ENCODE results near the gene CCDC102A.
"Not testable (repeated sequence)": the region's sequence is repeated elsewhere in the genome, so short reads cannot be mapped to it uniquely, and the experiment has no call there.

The CCDC102A gene

DNA sequence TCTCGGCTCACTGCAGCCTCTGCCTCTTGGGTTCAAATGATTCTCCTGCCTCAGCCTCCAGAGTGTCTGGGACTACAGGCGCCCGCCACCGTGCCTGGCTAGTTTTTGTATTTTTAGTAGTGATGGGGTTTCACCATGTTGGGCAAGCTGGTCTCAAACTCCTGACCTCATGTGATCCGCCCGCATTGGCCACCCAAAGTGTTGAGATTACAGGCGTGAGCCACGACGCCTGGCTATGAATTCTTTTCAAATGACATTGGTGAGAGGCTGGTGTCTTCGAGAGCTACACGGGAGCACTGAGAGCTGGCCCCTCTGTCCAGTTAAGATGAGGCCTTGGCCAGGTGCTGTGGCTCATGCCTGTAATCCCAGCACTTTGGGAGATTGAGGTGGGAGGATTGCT, 36.4 kb downstream of the CCDC102A start:
- not testable (repeated sequence) for DNase-seq

DNA sequence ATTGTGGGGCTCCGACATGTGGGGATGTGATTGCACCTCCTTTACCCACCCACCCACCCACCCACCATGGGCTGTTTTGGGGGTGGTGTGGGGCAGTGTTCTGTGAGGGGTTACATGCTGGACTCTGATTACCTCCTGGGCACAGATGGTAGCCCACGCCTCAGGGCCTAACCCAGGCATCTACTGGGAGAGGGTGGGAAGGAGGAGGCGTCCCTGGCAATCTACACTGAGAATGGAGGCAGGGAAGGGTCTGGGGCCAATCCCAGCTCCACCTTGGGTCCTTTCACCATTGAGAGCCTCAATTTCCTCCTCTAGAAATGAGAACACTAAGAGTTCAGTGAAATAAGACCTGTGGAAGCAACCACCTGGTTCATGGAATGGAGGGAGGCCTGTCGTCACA, 38.3 kb downstream of the CCDC102A start:
- no peak for DNase-seq

DNA sequence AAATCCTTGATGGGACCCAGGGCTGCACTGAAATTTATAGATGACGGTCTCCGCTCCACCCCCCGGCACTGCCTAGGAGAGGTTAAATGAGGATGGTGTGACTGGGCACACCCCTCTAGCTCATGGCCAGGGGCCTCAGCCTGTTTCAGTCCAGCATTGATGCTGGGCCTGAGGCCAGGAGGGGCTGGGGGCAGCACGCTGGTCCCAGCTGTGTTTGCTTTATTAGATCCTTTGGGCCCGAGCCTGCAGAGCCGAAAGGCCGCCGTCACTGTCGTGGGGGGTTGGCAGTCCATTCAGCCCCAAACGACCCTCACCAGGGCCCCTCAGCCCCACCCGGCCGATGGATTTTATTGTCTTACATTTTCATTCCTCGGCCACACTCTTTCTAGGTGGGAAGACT, 39.2 kb downstream of the CCDC102A start:
- no peak for DNase-seq

DNA sequence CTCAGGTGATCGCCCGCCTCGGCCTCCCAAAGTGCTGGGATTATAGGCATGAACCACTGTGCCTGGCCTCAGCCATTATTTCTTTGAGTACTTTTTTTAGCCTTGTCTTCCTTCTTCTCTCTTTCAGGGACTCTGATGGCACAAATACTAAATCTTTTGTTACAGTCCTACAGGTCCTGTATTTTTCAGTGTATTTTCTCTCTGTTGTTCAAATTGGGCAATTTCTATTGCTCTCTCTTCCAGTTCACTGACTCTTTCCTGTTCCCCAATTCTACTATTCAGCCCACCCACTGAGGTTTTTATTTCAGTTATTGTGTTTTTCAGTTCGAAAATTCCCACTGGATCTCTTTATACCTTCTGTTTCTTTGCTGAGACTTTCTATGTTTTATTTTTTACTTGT, 42.6 kb downstream of the CCDC102A start:
- no peak for DNase-seq

- DNase-seq, result no peak
Measured at GRCh38 chr16:57489229-57489628, 47.1 kb downstream of the CCDC102A start.

- DNase-seq, result no peak
Measured at GRCh38 chr16:57486858-57487834, 49.2 kb downstream of the CCDC102A start.

DNA sequence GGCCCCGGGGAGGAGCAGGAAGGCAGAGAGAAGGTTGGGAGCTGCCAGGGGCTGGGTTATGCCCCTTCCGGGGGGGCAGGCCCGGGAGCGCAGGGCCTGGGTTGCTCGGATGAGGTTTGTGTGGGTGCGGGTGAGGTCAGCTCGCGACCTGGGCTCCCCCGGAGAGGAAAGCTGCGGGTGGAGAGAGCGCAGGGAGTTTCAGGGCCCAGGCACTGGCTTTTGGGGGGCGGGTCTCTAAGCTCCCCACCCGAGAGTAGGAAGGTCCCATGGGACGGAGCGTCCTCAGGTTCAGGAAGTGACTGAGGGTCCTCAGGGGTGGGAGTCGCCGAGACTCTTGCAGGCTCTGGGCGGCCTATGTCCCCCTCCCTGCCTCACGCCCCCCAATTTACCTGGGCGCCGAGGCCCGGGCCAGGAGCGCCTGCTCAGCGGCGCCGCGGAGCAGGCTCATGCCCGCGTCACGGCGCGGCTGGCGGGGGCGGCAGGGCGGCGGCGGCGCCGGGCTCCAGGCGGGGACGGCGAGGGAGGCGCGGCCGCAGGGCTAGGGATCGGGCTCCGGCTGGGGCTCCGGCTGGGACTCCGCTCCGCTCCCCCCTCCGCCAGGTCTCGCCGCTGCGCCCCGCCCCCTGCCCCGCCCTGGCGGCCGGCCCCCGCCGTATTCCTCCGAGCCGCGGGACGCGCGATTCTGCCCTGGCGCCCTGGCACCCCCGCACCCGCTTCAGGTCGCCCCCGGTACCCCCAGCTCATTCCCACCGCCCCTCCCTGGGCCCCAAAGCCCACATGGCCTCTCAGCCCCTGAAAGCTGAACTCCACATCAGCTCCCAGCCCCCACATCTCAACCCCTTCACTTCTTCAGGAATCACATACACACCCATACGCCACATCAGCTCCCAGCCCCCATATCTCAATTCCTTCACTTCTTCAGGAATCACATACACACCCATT, 50.2 kb downstream of the CCDC102A start, which contains the start of gene DOK4:
DOK4 (minus strand) TSS at position 578 of the 942 bp plus-strand sequence. CDS start 6,986 bp downstream, outside the sequence.
- peak; percentile 53 for DNase-seq

GRCh38 chr16:57485091-57485915, 51.1 kb downstream of the CCDC102A start:
- no peak for DNase-seq

GRCh38 chr16:57484515-57485005, 51.8 kb downstream of the CCDC102A start:
- DNase-seq, result no peak

GRCh38 chr16:57483725-57484514, 52.5 kb downstream of the CCDC102A start:
- DNase-seq, result no peak

GRCh38 chr16:57482845-57483545, 53.4 kb downstream of the CCDC102A start:
- no peak for DNase-seq

DNA sequence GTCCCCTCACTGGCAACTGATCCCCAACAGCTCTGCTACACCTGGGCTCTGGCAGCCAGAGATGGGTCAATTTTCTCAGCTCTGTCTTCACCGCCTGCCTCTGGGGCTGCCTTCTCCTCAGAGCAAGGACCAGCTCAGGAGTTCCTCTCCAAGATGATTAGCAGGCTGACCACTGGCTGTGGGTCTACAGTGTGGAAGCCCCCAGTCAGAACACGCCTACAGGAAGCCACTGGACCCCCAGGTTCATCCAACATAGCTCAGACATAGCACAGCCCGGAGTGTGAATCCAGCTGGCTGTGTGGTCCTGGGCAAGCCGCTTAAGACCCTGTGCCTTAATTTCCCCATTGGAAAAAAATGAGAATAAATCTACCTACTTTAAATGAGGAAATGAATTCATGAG, 55.0 kb downstream of the CCDC102A start:
- no peak for DNase-seq

- DNase-seq, result no peak
Measured at GRCh38 chr16:57480754-57481230, 55.6 kb downstream of the CCDC102A start.

- DNase-seq, result no peak
Measured at GRCh38 chr16:57479976-57480753, 56.2 kb downstream of the CCDC102A start.

DNA sequence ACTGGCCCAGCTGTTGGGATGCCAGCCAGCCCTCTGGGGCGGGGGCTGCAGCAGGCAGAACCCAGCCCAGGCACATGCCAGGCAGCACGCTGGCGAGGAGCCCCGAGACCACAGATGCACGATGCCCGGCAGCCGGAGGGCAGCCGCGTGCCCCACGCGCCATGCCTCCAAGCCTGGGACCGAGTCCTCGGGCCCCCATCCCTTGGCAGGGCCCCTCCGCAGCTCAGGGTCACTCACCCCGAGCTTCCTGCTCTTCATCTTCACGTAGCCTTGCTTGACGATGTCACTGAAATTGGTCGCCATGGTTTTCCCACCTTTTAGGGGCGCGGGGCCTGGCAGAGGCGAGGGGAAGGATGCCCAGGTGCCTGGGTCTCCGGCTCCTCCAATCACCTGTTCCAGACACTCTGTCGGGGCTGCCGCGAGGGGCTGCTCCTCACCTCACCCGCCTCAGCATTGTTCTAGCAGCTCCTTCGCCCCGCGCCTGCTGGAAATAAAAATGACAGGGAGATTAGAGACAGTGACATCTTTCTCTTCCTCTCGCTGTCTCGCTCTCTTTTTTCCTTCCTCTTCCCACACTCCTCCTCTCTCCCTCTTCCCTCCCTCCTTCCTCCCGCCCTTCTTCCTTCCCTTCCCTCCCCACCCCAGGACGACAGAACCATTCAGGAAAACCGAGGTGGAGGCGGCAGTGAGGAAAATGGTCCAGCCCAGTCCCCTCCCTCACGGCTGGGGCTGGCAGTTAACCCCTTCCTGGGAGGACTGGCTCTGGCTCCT, 57.0 kb downstream of the CCDC102A start:
- peak; percentile 11 for DNase-seq

DNA sequence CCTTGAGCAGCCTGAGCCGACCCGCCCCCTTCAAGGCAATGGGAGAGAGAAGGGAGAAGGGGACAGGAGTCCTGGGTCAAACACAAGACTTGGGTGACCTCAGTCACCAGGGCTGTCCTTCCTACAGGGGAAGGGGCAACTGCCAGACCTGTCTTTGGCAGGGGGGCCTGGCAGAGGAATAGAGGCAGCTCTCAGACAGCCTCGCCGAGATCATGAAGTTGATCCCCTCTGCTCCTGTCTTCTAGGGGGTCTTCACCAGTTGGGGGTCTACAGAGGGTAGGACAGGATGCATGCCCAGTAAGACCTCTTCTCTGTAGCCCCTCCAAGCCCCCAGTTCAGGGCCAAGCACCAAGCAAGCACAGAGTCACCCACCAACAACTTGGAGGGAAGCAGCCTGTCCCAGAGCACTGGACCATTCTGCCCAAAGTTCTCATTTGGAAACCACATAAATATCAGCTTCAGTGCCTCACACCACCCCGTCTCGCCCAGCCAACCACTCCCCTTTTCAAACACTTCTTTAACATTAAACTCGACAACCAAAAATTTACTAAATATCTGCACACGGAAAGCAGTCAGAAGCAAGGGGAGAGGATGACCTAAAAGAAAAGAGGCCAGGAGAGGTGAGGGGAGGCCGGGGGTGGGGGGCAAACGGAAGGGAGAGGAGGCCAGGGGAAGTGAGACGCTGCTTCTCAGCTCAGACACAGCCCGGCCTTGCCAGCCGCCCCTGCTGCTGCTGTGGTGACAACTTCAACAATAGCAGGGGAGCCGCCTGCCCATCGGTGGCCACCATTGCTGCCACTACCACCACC, 57.8 kb downstream of the CCDC102A start:
- DNase-seq, result no peak

GRCh38 chr16:57477531-57478202, 58.7 kb downstream of the CCDC102A start:
- peak; percentile 25 for DNase-seq
